ENCODE measurements around the gene IL17B.

The IL17B gene

DNA sequence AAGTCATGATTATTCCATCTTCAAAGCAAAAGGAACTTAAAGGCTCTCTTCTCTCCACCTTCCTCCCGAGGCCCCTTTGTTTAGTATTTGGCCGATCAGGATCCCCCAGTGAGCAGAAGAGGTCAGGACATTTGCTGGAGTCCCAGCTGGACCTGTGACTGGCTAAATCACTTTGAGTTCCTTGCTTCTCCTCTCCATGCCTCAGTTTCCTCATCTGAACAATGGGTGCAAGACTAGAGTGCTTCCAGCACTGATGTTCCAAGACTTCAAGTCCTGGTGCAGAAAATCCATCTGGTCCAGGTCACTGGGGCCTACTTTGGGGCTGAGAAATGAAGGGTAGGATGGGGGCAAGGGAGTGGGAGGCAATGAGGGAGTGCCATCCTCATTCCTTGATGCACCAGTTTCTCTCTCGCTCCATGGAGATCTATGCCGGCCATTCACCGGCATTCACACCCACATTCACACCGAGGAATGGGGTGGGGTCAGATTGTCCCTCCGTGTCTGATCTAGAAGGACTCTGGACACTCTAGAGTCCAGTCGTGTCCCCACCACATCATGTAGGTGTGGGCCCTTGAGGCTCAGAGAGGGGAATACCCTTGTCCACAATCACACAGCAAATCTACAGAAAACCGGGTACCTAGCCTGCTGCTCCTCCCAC lies 38.7 kb upstream of the IL17B start:
- TF ChIP-seq FOXM1 (IDR thresholded peaks at IDR 0.05; ENCODE audit: borderline replicate concordance, low read depth) (no peak), TEAD4 (IDR thresholded peaks at IDR 0.05) (no peak), RAD21 (IDR thresholded peaks at IDR 0.05; ENCODE audit: low read depth) (no peak), EGR1 (IDR thresholded peaks at IDR 0.05) (no peak), ZBTB7A (IDR thresholded peaks at IDR 0.05; ENCODE audit: low read depth) (no peak)
- TF ChIP-seq, protein P1, sequence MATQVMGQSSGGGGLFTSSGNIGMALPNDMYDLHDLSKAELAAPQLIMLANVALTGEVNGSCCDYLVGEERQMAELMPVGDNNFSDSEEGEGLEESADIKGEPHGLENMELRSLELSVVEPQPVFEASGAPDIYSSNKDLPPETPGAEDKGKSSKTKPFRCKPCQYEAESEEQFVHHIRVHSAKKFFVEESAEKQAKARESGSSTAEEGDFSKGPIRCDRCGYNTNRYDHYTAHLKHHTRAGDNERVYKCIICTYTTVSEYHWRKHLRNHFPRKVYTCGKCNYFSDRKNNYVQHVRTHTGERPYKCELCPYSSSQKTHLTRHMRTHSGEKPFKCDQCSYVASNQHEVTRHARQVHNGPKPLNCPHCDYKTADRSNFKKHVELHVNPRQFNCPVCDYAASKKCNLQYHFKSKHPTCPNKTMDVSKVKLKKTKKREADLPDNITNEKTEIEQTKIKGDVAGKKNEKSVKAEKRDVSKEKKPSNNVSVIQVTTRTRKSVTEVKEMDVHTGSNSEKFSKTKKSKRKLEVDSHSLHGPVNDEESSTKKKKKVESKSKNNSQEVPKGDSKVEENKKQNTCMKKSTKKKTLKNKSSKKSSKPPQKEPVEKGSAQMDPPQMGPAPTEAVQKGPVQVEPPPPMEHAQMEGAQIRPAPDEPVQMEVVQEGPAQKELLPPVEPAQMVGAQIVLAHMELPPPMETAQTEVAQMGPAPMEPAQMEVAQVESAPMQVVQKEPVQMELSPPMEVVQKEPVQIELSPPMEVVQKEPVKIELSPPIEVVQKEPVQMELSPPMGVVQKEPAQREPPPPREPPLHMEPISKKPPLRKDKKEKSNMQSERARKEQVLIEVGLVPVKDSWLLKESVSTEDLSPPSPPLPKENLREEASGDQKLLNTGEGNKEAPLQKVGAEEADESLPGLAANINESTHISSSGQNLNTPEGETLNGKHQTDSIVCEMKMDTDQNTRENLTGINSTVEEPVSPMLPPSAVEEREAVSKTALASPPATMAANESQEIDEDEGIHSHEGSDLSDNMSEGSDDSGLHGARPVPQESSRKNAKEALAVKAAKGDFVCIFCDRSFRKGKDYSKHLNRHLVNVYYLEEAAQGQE (IDR thresholded peaks at IDR 0.05; ENCODE audit: low read depth), result no peak
- TF ChIP-seq, protein P2, sequence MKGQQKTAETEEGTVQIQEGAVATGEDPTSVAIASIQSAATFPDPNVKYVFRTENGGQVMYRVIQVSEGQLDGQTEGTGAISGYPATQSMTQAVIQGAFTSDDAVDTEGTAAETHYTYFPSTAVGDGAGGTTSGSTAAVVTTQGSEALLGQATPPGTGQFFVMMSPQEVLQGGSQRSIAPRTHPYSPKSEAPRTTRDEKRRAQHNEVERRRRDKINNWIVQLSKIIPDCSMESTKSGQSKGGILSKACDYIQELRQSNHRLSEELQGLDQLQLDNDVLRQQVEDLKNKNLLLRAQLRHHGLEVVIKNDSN (IDR thresholded peaks at IDR 0.05), result no peak

DNA sequence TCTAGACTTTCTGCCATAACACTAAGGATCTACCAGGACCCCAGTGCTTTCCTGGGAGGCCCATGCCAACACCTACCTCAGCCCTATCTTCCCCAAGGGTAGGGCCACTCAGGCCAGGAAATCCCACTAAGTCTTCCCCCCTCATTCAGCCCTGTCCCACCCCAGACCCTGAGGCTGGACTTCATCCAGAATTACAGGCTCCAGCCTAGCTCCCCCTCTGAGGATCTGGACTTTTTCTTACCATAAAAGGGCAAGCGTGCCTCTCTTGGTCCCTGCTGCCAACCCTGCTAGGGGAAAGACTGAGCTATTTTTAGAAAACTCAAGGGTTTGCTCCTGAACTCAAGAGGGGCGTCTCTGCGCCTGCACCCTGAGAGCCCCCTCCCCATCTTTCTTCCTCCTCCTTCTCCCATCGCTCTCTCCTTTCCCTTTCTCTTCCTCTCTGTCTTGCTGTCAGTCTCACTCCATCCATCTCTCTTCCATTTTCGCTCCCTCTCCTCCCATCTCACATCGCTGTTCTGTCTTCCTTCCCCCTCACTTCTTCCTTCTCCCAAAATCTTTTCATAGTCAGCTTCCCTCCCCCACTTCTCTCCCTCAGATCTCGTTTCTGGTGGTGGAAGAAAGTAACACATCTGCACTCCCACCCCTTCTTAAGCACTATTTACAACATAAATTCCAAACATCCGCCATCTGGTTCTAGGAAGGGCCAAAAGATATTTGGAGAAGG lies 38.1 kb upstream of the IL17B start:
- TF ChIP-seq RAD21 (IDR thresholded peaks at IDR 0.05; ENCODE audit: low read depth) (no peak), CREB1 (IDR thresholded peaks at IDR 0.05; ENCODE audit: low read depth) (no peak), EGR1 (IDR thresholded peaks at IDR 0.05) (no peak), TEAD4 (IDR thresholded peaks at IDR 0.05) (no peak), FOXM1 (IDR thresholded peaks at IDR 0.05; ENCODE audit: borderline replicate concordance, low read depth) (no peak)
- TF ChIP-seq, protein P3, sequence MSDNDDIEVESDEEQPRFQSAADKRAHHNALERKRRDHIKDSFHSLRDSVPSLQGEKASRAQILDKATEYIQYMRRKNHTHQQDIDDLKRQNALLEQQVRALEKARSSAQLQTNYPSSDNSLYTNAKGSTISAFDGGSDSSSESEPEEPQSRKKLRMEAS (IDR thresholded peaks at IDR 0.05), result no peak

DNA sequence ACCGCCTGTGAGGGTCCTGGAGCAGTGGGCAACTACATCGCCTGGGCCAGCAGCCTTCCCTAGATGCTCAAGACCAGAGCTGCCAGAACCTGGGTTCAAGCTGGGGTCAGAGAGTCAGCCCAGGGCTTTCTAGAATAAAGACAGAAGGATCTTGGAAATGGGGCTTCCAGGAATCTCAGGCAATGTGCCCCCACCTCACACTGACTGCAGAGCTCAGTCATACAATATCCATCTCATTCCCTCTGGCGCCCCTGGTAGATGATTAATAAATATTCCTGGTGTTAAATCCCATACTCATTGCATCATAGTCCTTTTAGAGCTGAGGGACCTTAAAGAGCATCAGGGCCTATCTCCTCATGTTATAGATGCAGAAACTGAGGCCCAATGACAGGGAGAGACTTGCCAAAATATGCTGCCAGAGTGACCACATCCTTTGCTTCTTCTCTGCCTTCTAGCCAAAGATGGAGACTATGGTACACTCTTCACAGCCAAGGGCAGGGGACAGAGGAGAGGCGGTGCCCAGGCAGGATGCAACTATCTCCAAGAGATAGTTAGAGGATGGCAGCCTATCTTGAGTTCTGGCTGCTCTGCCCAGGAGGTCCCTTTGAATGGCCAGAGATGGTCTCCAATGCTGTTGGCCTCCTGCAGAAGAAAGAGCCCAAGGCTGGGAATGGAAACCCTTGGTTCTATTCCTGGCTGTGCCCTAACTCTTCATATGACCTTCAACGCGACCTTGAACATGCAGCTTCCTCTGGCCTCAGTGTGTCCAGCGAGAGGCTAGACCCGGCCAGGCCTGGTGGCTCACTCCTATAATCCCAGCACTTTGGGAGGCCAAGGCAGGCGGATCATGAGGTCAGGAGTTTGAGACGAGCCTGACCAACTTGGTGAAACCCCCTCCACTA lies 36.2 kb upstream of the IL17B start:
- TF ChIP-seq, protein P1 (IDR thresholded peaks at IDR 0.05; ENCODE audit: low read depth), result no peak
- TF ChIP-seq, protein P3 (IDR thresholded peaks at IDR 0.05), result no peak
- TF ChIP-seq NFIC (IDR thresholded peaks at IDR 0.05), result no peak
- no peak for TF ChIP-seq EP300 (IDR thresholded peaks at IDR 0.05; ENCODE audit: borderline replicate concordance)
- TF ChIP-seq EGR1 (IDR thresholded peaks at IDR 0.05), result no peak
- no peak for TF ChIP-seq YY1 (IDR thresholded peaks at IDR 0.05; ENCODE audit: low read depth)
- no peak for TF ChIP-seq TCF12 (IDR thresholded peaks at IDR 0.05; ENCODE audit: low read depth)
- TF ChIP-seq TEAD4 (IDR thresholded peaks at IDR 0.05), result no peak
- TF ChIP-seq TAF1 (IDR thresholded peaks at IDR 0.05; ENCODE audit: low read depth), result no peak
- TF ChIP-seq, protein P2 (IDR thresholded peaks at IDR 0.05), result no peak
- no peak for TF ChIP-seq RAD21 (IDR thresholded peaks at IDR 0.05; ENCODE audit: low read depth)
- no peak for TF ChIP-seq CEBPB (IDR thresholded peaks at IDR 0.05)
- TF ChIP-seq ZBTB7A (IDR thresholded peaks at IDR 0.05; ENCODE audit: low read depth), result no peak

DNA sequence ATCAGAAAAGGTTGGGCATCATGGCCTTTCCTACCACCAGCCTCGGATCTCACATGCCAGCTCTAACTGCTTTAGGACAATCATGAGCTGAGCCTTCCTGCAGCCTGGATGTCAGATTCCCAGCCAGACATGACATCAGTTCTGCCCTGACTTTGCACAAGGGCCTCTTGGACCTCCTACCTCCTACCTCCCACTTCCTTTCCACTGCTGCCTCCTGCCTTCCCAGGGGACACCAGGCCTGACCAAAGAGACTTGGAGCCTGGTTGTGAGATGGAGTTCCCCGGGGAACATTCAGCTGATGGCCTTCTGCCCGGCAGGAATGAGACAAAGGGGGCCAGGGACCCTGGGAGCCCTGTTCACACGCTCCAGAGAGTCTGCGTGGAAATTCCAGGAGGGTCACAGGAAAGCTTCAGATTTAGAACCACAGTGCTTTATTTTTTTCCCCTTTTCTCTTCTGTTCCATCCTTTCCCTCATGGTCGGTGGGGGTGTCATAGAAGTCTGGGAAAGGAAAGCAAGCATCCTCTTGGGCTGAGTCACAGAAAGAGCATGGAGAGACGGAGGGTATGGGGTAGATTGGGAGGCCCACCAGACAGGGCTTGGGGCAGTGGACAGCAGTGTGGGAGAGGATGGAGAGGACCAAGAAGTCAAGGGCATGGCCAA lies 35.4 kb upstream of the IL17B start:
- TF ChIP-seq TCF12 (IDR thresholded peaks at IDR 0.05; ENCODE audit: low read depth), result no peak
- no peak for TF ChIP-seq CREB1 (IDR thresholded peaks at IDR 0.05; ENCODE audit: low read depth)
- no peak for TF ChIP-seq RAD21 (IDR thresholded peaks at IDR 0.05; ENCODE audit: low read depth)

DNA sequence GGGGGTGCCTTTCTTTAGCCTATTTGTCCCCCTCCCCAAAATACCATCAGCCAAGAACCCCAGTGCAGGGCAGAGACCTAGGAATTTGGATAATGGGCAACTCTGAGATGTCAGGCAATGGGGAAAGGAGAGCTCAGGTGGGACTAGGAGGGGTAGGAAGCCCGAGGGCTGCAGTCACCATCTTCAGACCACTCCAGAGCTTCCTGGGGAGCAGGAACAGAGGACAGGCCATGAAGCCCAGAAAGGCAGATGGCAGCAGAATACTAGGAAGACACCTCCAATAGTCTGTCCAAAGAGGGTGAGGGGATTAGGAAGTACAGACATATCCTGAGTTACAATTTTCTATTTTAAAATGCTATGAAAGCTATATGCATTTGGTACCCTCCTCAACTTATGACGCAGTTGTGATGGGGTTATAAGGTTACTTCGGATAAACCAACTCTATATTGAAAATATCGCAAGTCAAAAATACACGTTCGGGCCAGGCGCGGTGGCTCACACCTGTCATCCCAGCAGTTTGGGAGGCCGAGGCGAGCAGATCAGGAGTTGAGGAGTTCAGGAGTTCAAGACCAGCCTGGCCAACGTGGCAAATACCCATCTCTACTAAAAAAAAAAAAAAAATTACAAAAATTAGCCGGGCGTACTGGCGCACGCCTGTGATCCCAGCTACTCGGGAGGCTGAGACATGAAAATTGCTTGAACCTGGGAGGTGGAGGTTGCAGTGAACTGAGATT lies 34.6 kb upstream of the IL17B start:
- TF ChIP-seq EGR1 (IDR thresholded peaks at IDR 0.05), result no peak
- TF ChIP-seq NFIC (IDR thresholded peaks at IDR 0.05), result no peak
- TF ChIP-seq, protein P3 (IDR thresholded peaks at IDR 0.05), result no peak
- TF ChIP-seq, protein P1 (IDR thresholded peaks at IDR 0.05; ENCODE audit: low read depth), result no peak
- TF ChIP-seq CEBPB (IDR thresholded peaks at IDR 0.05), result no peak
- TF ChIP-seq TEAD4 (IDR thresholded peaks at IDR 0.05), result no peak
- no peak for TF ChIP-seq CREB1 (IDR thresholded peaks at IDR 0.05; ENCODE audit: low read depth)
- TF ChIP-seq FOXM1 (IDR thresholded peaks at IDR 0.05; ENCODE audit: borderline replicate concordance, low read depth), result no peak
- TF ChIP-seq ZBTB7A (IDR thresholded peaks at IDR 0.05; ENCODE audit: low read depth), result no peak
- no peak for TF ChIP-seq RAD21 (IDR thresholded peaks at IDR 0.05; ENCODE audit: low read depth)

All from Ishikawa (cell line).